IPS-15b (cell line): ENCODE measurements around the gene WIPF2.
"Not testable (repeated sequence)": the region's sequence is repeated elsewhere in the genome, so short reads cannot be mapped to it uniquely, and the experiment has no call there.

ENCODE experiments used
- H3K27me3 ChIP-seq: one replicate; pipeline ENCODE4 v1.6.1; 2013; ENCODE audit warnings: low read length; ENCODE audit not compliant: control insufficient read depth, insufficient read depth
- H3K36me3 ChIP-seq: one replicate; pipeline ENCODE4 v1.6.1; 2013; ENCODE audit warnings: low read length; ENCODE audit not compliant: control insufficient read depth, insufficient read depth
- H3K4me1 ChIP-seq: one replicate; pipeline ENCODE4 v1.6.1; 2013; ENCODE audit warnings: mild to moderate bottlenecking, low read length; ENCODE audit not compliant: control insufficient read depth, insufficient read depth
- H3K4me3 ChIP-seq: one replicate; pipeline ENCODE4 v1.5.1; 2013; ENCODE audit warnings: low read depth, low read length
- H3K9ac ChIP-seq: one replicate; pipeline ENCODE4 v1.6.1; 2013; ENCODE audit warnings: low read depth, mild to moderate bottlenecking, low read length
- H3K9me3 ChIP-seq: one replicate; pipeline ENCODE4 v1.6.1; 2013; ENCODE audit warnings: mild to moderate bottlenecking, low read length; ENCODE audit not compliant: control insufficient read depth, insufficient read depth

The WIPF2 gene

DNA sequence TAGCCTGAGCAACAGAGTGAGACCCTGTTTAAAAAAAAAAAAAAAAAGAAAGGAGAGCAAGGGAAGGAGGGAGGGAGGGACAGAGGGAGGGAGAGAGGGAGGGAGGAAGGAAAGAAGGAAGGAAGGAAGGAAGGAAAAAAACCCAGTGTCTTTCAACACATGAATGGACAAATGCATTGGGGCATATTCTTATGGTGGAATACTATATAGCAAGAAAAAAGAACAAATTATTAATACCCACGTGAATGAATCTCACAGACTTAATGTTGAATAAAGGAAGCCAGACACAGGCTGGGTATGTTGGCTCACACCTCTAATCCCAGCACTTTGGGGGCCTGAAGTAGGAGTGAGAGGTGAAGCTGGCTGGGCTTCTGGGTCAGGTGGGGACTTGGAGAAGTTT, 21.6 kb upstream of the WIPF2 start:
- no peak overlapping the region for H3K4me3 ChIP-seq

DNA sequence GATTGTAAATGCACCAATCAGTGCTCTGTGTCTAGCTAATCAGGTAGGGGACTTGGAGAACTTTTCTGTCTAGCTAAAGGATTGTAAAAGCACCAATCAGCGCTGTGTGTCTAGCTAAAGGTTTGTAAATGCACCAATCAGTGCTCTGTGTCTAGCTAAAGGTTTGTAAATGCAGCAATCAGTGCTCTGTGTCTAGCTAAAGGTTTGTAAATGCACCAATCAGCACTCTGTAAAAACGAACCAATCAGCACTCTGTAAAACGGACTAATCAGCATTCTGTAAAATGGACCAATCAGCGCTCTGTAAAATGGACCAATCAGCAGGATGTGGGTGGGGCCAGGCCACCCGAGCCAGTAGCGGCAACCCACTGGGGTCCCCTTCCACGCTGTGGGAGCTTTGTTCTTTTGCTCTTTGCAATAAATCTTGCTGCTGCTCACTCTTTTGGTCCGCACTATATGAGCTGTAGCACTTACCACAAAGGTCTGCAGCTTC, 21.1 kb upstream of the WIPF2 start:
- H3K4me1 ChIP-seq, H3K4me3 ChIP-seq, H3K9me3 ChIP-seq, H3K9ac ChIP-seq, H3K27me3 ChIP-seq, H3K36me3 ChIP-seq: not testable (repeated sequence)

More for the DNA sequence above, 21.6 kb upstream of the WIPF2 start:
- no peak overlapping the region for H3K9ac ChIP-seq
- peaks cover 9% of the 10 kb centered on the region for H3K36me3 ChIP-seq
- peaks cover 8% of the 10 kb centered on the region for H3K4me1 ChIP-seq
- no peaks in the 10 kb centered on the region for H3K27me3 ChIP-seq
- H3K9me3 ChIP-seq, result no peaks in the 10 kb centered on the region

DNA sequence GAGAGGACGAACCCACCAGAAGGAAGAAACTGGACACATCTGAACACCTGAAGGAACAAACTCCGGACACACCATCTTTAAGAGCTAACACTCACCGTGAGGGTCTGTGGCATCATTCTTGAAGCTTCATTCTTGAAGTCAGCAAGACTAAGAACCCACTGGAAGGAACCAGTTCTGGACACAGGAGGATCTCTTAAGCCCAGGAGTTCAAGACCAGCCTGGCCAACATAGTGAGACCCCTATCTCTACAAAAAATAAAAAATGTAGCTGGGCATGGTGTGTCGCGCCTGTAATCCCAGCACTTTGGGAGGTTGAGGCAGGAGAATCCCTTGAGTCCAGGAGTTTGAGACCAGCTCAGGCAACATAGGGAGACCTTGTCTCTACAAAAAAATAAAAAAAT, 20.5 kb upstream of the WIPF2 start:
- H3K4me1 ChIP-seq, result peaks cover 8% of the 10 kb centered on the region
- no peaks in the 10 kb centered on the region for H3K9me3 ChIP-seq
- no peak overlapping the region for H3K9ac ChIP-seq
- H3K27me3 ChIP-seq, result no peaks in the 10 kb centered on the region
- no peak overlapping the region for H3K4me3 ChIP-seq
- peaks cover 2% of the 10 kb centered on the region for H3K36me3 ChIP-seq

DNA sequence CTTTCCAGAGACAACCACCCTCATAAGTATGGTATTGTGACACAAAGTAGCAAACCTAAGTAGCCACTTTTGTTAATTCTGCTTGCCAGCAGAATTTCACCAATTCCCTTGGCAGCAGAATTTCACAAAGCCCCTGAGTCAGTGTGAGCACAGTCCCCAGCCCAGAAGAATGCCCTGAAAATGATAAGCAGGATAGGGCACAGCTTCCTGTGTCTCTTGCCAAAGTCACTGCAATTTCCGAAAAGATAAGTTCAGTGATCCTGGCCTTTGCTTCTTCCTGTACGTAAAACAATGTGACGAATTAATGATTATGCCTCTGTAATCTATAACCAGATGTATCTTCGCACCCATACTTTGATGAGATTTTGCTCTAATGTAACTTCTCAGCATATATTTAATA, 16.0 kb upstream of the WIPF2 start:
- no peaks in the 10 kb centered on the region for H3K36me3 ChIP-seq
- no peak overlapping the region for H3K4me3 ChIP-seq
- H3K9me3 ChIP-seq, result no peaks in the 10 kb centered on the region
- no peaks in the 10 kb centered on the region for H3K27me3 ChIP-seq
- H3K4me1 ChIP-seq, result no peaks in the 10 kb centered on the region
- no peak overlapping the region for H3K9ac ChIP-seq

DNA sequence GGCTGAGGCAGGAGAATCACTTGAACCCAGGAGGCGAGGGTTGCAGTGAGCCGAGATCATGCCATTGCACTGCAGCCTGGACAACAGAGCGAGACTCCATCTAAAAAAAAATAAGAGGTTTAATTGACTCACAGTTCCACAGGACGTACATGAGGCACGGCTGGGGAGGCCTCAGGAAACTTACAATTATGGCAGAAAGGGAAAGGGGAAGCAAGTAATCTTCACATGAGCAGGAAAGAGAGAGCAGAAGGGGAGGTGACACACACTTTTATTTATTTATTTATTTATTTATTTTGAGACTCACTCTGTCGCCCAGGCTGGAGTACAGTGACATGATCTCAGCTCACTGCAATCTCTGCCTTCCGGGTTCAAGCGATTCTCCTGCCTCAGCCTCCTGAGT, 12.9 kb upstream of the WIPF2 start:
- not testable (repeated sequence) for H3K9me3 ChIP-seq, H3K4me1 ChIP-seq, H3K27me3 ChIP-seq, H3K4me3 ChIP-seq, H3K9ac ChIP-seq, H3K36me3 ChIP-seq

DNA sequence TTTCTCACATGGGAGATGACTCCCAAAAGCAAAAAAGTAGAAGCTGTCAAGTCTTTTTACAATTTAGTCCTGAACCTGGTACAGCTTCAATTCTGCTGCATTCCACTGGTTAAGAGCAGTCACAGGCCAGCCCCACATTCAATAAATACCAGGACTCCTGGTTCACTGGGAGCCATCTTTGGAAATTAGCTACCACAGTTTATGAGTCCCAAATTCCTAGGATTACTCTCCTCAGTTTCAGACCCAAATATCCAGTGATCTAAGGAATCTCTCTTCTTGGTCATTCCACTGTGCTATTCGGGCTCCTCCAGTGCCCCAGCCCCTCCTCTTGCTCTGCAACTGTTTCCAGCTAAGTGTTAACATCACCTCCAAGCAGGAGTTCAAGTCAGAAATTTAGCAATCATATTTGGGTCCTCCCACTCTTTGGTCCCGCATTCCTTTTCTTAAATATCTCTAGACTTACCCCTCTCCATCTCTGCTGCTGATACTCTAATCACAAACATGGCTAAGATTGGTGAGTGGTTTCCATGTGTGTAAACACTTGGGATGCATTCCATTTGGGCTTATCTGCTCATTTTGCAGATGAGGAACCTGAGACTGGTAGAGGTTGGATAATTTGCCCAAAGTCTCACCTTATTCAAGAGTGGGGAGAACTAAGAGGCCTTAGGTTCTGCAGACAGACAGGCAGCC, 9.6 kb upstream of the WIPF2 start:
- Histone ChIP-seq H3K36me3 (no peaks in the 10 kb centered on the region), H3K27me3 (no peaks in the 10 kb centered on the region), H3K4me1 (no peaks in the 10 kb centered on the region), H3K9me3 (no peaks in the 10 kb centered on the region), H3K9ac (no peak overlapping the region), H3K4me3 (no peak overlapping the region)

DNA sequence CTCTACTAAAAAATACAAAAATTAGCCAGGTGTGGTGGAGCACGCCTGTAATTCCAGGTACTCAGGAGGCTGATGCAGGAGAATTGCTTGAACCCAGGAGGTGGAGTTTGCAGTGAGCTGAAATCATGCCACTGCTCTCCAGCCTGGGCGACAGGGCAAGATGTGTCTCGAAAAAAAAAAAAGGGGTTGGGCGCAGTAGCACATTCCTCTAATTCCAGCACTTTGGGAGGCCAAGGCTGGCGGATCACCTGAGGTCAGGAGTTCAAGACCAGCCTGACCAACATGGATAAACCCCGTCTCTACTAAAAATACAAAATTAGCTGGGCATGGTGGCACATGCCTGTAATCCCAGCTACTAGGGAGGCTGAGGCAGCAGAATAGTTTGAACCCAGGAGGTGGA, 5.2 kb upstream of the WIPF2 start:
- H3K36me3 ChIP-seq, H3K27me3 ChIP-seq, H3K9ac ChIP-seq, H3K4me3 ChIP-seq, H3K9me3 ChIP-seq, H3K4me1 ChIP-seq: not testable (repeated sequence)

DNA sequence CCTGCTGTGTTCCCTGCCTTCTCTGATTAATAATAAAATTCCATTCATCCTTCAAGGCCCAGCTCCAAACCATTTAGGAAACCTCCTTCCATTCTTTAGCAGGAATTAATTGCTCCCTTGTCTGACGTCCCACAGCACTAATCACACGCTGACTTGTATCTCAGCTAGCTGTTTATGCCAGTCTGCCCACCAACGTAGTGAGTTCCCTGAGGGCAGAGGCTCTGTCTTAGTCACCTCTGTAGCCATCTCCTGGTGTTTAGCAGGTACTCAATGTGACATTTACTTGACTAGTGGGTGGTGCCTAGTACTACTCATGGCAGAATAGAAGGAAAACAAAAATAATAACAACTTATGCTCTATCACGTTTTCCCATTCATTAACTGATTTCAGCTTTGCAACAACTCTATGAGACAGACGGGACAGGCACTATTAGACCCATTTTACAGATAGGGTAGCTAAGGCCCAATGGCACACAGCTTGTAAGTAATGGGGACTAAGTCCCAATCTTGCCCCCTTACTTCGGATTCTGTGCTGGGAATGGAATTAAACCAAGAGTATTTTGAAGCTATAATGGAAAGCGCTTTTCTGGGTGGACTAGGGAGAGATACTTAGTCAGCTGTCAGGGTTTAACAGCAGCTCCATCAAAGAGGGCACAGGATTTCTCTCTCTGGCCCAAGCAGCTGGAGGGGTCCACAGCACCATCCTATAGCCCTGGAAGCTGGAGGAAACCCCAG, 931 bp upstream of the WIPF2 start:
- no peaks in the 10 kb centered on the region for H3K4me1 ChIP-seq
- no peaks in the 10 kb centered on the region for H3K9me3 ChIP-seq
- peak overlapping the region; percentile 84 for H3K4me3 ChIP-seq
- no peaks in the 10 kb centered on the region for H3K27me3 ChIP-seq
- no peak overlapping the region for H3K9ac ChIP-seq
- no peaks in the 10 kb centered on the region for H3K36me3 ChIP-seq

DNA sequence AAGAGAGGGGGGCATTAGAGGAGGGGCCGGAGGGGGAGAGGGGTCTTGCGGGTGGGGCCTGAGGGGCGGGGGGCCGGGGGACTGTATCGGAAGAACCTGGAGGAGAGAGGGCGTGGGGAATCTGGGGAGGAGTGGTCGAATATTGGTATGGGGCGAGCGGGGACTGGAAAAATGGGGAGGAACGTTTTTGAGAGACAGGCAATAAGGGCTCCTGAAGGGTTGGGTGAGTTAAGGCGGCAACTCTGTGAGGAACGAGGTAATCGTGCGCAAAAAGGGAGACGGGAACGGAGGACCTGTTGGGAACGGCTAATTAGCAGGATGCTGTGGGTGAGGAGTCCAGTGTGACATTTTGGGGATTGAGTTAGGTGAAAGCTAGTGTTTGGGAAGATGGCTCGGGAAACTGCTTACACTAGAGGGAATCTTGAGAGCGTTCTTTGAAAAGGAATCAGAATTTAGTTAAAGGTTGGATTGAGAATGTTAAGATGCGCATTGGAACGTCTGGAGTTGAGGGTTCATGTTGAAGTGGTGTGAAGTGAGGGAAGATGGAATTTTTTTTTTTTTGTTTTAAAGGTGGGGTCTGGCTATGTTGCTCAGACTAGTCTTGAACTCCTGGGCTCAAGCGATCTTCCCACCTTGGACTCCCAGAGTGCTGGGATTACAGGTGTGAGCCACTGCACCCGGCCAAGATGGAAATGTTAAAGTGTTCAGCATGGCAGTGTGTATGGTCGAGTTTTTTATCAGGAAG, 662 bp downstream of the WIPF2 start:
- H3K9me3 ChIP-seq, result no peaks in the 10 kb centered on the region
- peaks cover 2% of the 10 kb centered on the region for H3K4me1 ChIP-seq
- H3K9ac ChIP-seq, result no peak overlapping the region
- H3K4me3 ChIP-seq, result peak overlapping the region; percentile 62
- H3K36me3 ChIP-seq, result no peaks in the 10 kb centered on the region
- no peaks in the 10 kb centered on the region for H3K27me3 ChIP-seq

DNA sequence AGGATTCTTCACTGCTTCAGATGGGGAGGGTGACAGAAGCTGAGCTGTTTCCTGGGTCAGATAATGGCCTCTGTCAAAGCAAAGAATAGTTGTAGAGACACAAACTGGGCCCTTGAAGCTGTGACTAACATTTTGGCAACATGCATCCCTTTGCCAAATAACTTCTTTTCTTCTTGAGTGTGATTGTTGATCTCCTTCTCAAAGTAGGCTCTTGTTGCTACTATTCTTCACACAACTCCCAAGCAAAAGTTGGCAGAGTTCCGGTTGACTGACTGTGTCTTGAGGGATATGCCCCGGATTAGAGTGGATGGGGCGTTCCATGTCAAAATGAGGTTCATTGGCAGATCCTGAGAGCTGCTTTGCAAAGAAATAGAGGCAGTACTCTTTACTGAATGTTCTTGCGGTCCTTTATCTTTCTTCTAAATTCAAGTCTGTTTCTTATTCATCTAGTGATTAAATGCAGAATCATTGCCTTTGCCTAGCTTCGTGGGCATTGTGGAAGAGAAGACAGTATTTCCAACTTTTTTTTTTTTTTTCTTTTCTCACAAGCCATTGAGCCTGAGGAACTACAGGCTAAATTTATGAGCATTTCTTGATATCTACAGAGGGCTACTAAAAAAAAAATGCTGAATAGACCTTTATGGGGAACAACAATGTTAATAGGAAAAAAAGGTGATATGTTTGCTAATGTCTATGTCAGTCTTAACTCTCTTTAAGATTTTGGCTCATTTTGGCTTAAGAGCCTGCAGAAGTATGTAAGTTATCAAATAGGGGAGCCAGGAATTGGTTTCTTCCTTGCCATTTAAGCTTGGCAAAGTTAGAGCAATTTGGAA, 5.8 kb downstream of the WIPF2 start:
- Histone ChIP-seq H3K27me3 (no peaks in the 10 kb centered on the region), H3K4me1 (peaks cover 2% of the 10 kb centered on the region), H3K36me3 (no peaks in the 10 kb centered on the region), H3K4me3 (no peak overlapping the region), H3K9me3 (no peaks in the 10 kb centered on the region), H3K9ac (no peak overlapping the region)

DNA sequence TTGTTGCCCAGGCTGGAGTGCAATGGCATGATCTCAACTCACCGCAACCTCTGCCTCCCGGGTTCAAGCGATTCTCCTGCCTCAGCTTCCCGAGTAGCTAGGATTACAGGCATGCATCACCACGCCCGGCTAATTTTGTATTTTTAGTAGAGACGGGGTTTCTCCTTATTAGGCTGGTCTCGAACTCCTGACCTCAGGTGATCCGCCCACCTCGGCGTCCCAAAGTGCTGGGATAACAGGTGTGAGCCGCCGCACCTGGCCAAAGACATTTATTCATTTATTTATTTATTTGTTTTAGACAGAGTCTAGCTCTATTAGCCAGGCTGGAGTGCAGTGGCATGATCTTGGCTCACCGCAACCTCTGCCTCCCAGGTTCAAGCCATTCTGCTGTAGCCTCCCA, 10.0 kb downstream of the WIPF2 start:
- not testable (repeated sequence) for H3K9ac ChIP-seq, H3K4me3 ChIP-seq, H3K9me3 ChIP-seq, H3K27me3 ChIP-seq, H3K36me3 ChIP-seq, H3K4me1 ChIP-seq
